ENCODE data around the gene ARTN. TPM values are rescaled to one million over a fixed set of nuclear protein-coding genes. Genes with fewer than 3 reads are reported as not detected.

The ARTN gene
- total RNA-seq, 1 experiment from 2014 or later = not detected

DNA sequence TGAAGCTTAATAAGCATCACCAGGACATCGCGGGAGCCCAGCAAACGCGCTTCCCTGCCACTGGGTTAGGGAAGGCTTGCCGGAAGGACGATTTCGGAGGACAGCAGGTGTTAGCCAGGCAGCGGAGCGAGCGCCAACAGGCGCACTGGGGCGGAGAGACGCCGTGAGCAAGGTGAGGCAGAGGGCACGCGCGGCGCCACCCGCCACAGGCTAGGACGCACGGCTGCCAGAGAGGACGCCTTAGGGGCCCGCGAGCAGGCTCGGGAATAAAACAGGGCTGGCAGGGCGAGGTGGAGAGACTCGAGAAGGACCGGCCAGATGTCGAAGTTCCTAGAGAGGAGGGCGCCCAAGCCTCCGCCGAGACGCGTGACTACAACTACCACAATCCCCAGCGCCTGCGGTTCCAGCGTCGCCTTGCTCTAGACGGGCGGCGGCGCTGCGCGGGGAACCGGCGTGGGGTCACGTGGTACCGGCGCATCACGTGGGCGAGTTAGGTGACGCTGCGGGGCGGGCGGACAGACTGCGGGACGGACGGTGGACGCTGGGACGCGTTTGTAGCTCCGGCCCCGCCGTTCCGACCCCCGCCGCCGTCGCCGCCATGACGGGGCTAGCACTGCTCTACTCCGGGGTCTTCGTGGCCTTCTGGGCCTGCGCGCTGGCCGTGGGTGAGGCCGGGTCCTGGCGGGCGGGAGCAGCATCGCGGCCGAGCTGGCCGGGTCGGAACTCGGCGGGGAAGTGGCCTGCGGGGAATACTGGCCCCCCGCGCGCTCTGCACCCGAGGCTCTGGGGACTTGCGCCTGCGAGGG is 41.0 kb downstream of the ARTN start, which contains the start of gene ATP6V0B:
TSS of gene ATP6V0B (plus strand) at position 518 of the 806 bp plus-strand sequence. CDS start at position 599, 81 bp downstream.
- H3K27me3 Mint-ChIP-seq (ENCODE audit: insufficient read depth, unreplicated experiment) = no peaks in the 10 kb centered on the region
- peak within 1 kb of the TSS; percentile 88 for H3K27ac Mint-ChIP-seq (ENCODE audit: unreplicated experiment)
- DNase-seq = peak; percentile 91 to 93
- H3K36me3 ChIP-seq (ENCODE audit: control insufficient read depth, insufficient read depth, low read length) = peaks cover 4% of the 10 kb centered on the region
- no peaks in the 10 kb centered on the region for H3K9me3 ChIP-seq
- TF ChIP-seq, protein P1, sequence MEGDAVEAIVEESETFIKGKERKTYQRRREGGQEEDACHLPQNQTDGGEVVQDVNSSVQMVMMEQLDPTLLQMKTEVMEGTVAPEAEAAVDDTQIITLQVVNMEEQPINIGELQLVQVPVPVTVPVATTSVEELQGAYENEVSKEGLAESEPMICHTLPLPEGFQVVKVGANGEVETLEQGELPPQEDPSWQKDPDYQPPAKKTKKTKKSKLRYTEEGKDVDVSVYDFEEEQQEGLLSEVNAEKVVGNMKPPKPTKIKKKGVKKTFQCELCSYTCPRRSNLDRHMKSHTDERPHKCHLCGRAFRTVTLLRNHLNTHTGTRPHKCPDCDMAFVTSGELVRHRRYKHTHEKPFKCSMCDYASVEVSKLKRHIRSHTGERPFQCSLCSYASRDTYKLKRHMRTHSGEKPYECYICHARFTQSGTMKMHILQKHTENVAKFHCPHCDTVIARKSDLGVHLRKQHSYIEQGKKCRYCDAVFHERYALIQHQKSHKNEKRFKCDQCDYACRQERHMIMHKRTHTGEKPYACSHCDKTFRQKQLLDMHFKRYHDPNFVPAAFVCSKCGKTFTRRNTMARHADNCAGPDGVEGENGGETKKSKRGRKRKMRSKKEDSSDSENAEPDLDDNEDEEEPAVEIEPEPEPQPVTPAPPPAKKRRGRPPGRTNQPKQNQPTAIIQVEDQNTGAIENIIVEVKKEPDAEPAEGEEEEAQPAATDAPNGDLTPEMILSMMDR (IDR thresholded peaks at IDR 0.05; ENCODE audit: insufficient read depth in 1 of 2, low read depth in 1 of 2, low read length in 1 of 2, severe bottlenecking in 1 of 2, unreplicated experiment in 1 of 2) = peak in 1 of 2 experiments; percentile 23
- H3K4me1 Mint-ChIP-seq (ENCODE audit: low read depth, unreplicated experiment) = peaks cover 17% of the 10 kb centered on the region
- no peaks in the 10 kb centered on the region for H3K9me3 Mint-ChIP-seq (ENCODE audit: unreplicated experiment)
- H3K36me3 Mint-ChIP-seq (ENCODE audit: insufficient read depth, unreplicated experiment) = peaks cover 40% of the 10 kb centered on the region
- CTCF ChIA-PET = interaction anchor here (0.6 to 0.7 kb wide), 2 partner anchors 40 to 78 kb away, joined by 4 to 6 read pairs; no protein-coding TSS in a partner anchor
- H3K27me3 ChIP-seq (replicated peaks; ENCODE audit: control insufficient read depth, insufficient read depth, low read length) = no peaks in the 10 kb centered on the region
- H3K4me1 ChIP-seq = peaks cover 17% of the 10 kb centered on the region
- peak within 1 kb of the TSS; percentile 96 for H3K4me3 ChIP-seq (ENCODE audit: low read depth, low read length)
- no TSS peak for BruUV-seq (replicated peaks)
- intact Hi-C loops (cut with micrococcal nuclease; ENCODE audit: unreplicated experiment) = loop anchor here (2.0 kb wide), 1 partner anchor 16 kb away; the partner anchor contains the start of gene CCDC24
- H3K4me3 Mint-ChIP-seq (ENCODE audit: unreplicated experiment) = peak within 1 kb of the TSS; percentile 91
- POLR2A ChIA-PET = interaction anchor here (0.6 to 0.9 kb wide), 2 partner anchors 325 to 657 kb away, joined by 3 to 8 read pairs; partner anchors contain the start of gene KDM4A

DNA sequence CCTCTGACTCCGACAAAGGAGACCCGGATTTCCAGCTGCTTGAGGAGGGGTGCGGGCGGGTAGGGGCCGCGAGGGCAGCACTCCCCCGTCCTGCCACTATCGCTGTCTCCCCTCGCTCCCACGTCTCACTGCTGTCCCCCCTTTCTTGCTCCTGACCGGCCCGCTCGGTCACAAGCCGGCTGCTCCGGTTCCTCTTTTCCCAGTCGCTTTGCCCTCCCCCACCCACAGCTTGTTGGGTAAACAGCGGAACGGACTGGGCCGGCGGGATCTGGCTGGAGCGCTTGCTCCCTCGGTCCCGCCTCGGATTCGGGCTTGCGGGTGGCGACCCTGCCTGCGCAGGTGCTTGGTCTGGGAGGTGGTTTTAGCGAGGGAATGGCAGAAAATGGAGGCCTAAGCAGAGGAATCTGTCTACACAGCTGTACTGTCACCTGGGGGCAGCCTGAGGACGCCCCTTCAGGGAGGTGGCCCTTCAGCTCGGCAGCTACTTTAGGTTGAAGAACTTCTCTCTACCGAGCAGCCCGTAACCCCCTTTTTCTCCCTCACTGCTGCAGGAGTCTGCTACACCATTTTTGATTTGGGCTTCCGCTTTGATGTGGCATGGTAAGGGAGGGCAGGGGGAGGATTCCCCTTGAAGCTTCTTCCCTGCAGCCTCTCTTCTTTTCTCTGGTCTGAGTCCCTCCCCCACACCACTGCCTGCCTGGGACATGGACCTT is 41.8 kb downstream of the ARTN start:
- intact Hi-C loops (cut with micrococcal nuclease; ENCODE audit: unreplicated experiment) = loop anchor here (2.0 kb wide), 1 partner anchor 15 kb away; the partner anchor contains the start of gene CCDC24
- H3K9me3 ChIP-seq = no peaks in the 10 kb centered on the region
- TSS peak; percentile 42 for BruUV-seq (replicated peaks)
- TF ChIP-seq, protein P1 (IDR thresholded peaks at IDR 0.05; ENCODE audit: insufficient read depth in 1 of 2, low read depth in 1 of 2, low read length in 1 of 2, severe bottlenecking in 1 of 2, unreplicated experiment in 1 of 2) = no peak
- POLR2A ChIA-PET = interaction anchor here (0.6 to 0.9 kb wide), 4 partner anchors 24 to 656 kb away, joined by 3 to 9 read pairs (median 8); partner anchors contain the start of gene KDM4A
- Mint-ChIP-seq H3K36me3 (ENCODE audit: insufficient read depth, unreplicated experiment) (peaks cover 40% of the 10 kb centered on the region), H3K4me1 (ENCODE audit: low read depth, unreplicated experiment) (peaks cover 18% of the 10 kb centered on the region), H3K27me3 (ENCODE audit: insufficient read depth, unreplicated experiment) (no peaks in the 10 kb centered on the region), H3K4me3 (ENCODE audit: unreplicated experiment) (peak overlapping the region; percentile 91), H3K27ac (ENCODE audit: unreplicated experiment) (peak overlapping the region; percentile 88), H3K9me3 (ENCODE audit: unreplicated experiment) (no peaks in the 10 kb centered on the region)
- peaks cover 4% of the 10 kb centered on the region for H3K36me3 ChIP-seq (ENCODE audit: control insufficient read depth, insufficient read depth, low read length)
- peak overlapping the region; percentile 96 for H3K4me3 ChIP-seq (ENCODE audit: low read depth, low read length)
- CTCF ChIA-PET = interaction anchor here (0.6 to 0.7 kb wide), 2 partner anchors 41 to 77 kb away, joined by 4 to 6 read pairs; no protein-coding TSS in a partner anchor
- DNase-seq = peak in 1 of 2 experiments; percentile 40
- H3K27me3 ChIP-seq (replicated peaks; ENCODE audit: control insufficient read depth, insufficient read depth, low read length) = no peaks in the 10 kb centered on the region
- peaks cover 21% of the 10 kb centered on the region for H3K4me1 ChIP-seq

DNA sequence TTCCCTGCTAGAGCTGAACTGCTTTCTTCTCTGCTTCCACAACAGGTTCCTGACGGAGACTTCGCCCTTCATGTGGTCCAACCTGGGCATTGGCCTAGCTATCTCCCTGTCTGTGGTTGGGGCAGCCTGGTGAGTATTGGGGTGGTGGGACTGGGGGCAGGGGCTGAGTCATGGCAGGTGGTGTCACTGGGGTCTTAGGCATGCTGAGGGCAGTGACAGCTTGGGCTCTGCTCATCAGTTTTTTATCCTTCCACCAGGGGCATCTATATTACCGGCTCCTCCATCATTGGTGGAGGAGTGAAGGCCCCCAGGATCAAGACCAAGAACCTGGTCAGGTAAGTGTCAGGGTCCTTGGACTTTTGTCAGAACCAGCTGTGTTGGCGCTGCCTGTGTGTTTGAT is 42.4 kb downstream of the ARTN start:
- H3K4me1 Mint-ChIP-seq (ENCODE audit: low read depth, unreplicated experiment) = peaks cover 24% of the 10 kb centered on the region
- peaks cover 45% of the 10 kb centered on the region for H3K36me3 Mint-ChIP-seq (ENCODE audit: insufficient read depth, unreplicated experiment)
- intact Hi-C loops (cut with micrococcal nuclease; ENCODE audit: unreplicated experiment) = no loop called here
- peak overlapping the region; percentile 96 for H3K4me3 ChIP-seq (ENCODE audit: low read depth, low read length)
- H3K4me1 ChIP-seq = peaks cover 21% of the 10 kb centered on the region
- no peaks in the 10 kb centered on the region for H3K27me3 ChIP-seq (replicated peaks; ENCODE audit: control insufficient read depth, insufficient read depth, low read length)
- TF ChIP-seq, protein P1 (IDR thresholded peaks at IDR 0.05; ENCODE audit: insufficient read depth in 1 of 2, low read depth in 1 of 2, low read length in 1 of 2, severe bottlenecking in 1 of 2, unreplicated experiment in 1 of 2) = no peak
- no peak for DNase-seq
- no TSS peak for BruUV-seq (replicated peaks)
- peaks cover 4% of the 10 kb centered on the region for H3K36me3 ChIP-seq (ENCODE audit: control insufficient read depth, insufficient read depth, low read length)
- H3K9me3 ChIP-seq = no peaks in the 10 kb centered on the region
- ChIA-PET POLR2A (interaction anchor here (0.8 kb wide), 1 partner anchor 618 kb away, joined by 9 read pairs; no protein-coding TSS in a partner anchor), CTCF (no interaction called here)
- peak overlapping the region; percentile 91 for H3K4me3 Mint-ChIP-seq (ENCODE audit: unreplicated experiment)
- H3K27me3 Mint-ChIP-seq (ENCODE audit: insufficient read depth, unreplicated experiment) = no peaks in the 10 kb centered on the region
- H3K27ac Mint-ChIP-seq (ENCODE audit: unreplicated experiment) = peak overlapping the region; percentile 88
- H3K9me3 Mint-ChIP-seq (ENCODE audit: unreplicated experiment) = no peaks in the 10 kb centered on the region
